Activated naive CD4-positive, alpha-beta T cell treated with anti-CD3 and anti-CD28 coated beads for 36 hours (primary cell): Measurements from ENCODE around the gene GFRA3. TPM values are rescaled to one million over a fixed set of nuclear protein-coding genes. Genes with fewer than 3 reads are reported as not detected.
A peak's percentile ranks its signal among the peaks of the same experiment; 100 is the strongest.
"Not testable (repeated sequence)": the region's sequence is repeated elsewhere in the genome, so short reads cannot be mapped to it uniquely, and the experiment has no call there.

Experiments used
- CTCF ChIA-PET: fragments of 350-600 bp; sonication (Branson Sonifier 250); formaldehyde crosslinking; loops from one replicate; lab custom pipeline; 2021; ENCODE audit warnings: antibody characterized with exemption; lab: Charles Lee
- DNase-seq: peaks from one replicate; pipeline ENCODE4 v3.0.0-alpha.2; 2020
- H3K27ac Mint-ChIP-seq: one replicate; pipeline ENCODE4 v1.8.0; 2021; ENCODE audit warnings: mild to moderate bottlenecking, mixed read lengths
- H3K27me3 Mint-ChIP-seq: one replicate; pipeline ENCODE4 v1.8.0; 2021; ENCODE audit warnings: low read depth, mixed read lengths
- H3K36me3 Mint-ChIP-seq: one replicate; pipeline ENCODE4 v1.8.0; 2021; ENCODE audit warnings: low read depth, mixed read lengths
- H3K4me1 Mint-ChIP-seq: one replicate; pipeline ENCODE4 v1.8.0; 2021; ENCODE audit warnings: low read depth, mixed read lengths
- H3K4me3 Mint-ChIP-seq: one replicate; pipeline ENCODE4 v1.8.0; 2021; ENCODE audit warnings: mild to moderate bottlenecking, moderate library complexity, mixed read lengths
- H3K9me3 Mint-ChIP-seq: one replicate; pipeline ENCODE4 v1.8.0; 2021; ENCODE audit warnings: mixed read lengths
- intact Hi-C: fragments of 100-400 bp; cut with micrococcal nuclease; formaldehyde crosslinking; loops from one replicate; pipeline ENCODE4 v1.15.1; 2023
- total RNA-seq, 2 experiments: library from RNA; stranded (reverse); gene quantifications; one replicate each; pipeline ENCODE4 v1.2.3, GENCODE V29; 2021

GFRA3 gene
- total RNA-seq, 2 experiments from 2014 or later: not detected

DNA sequence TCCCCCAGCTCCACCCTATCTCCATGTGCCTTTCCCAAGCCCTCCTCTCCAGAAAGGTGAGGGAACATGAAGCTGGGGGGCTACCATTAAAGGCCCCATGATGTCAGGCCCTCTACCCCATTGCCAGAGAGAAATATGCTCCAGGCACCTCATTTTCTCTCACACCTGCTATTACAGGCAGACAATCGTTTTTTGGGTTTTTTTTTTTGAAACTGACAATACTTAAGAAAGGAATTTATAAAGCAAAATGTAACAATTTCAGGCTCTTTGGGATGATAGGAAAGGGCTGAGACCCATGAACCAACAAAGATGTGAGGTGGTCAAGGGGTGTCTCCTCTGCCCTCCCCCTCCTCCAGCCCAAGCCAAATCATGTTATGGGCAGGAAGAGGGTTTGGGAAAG is 1.5 kb upstream of the GFRA3 start:
- H3K36me3 Mint-ChIP-seq: no peaks in the 10 kb centered on the region
- no peak for DNase-seq
- H3K4me3 Mint-ChIP-seq: no peak overlapping the region
- H3K27ac Mint-ChIP-seq: no peak overlapping the region
- intact Hi-C loops: no loop called here
- H3K4me1 Mint-ChIP-seq: peaks cover 3% of the 10 kb centered on the region
- peaks cover 18% of the 10 kb centered on the region for H3K27me3 Mint-ChIP-seq
- CTCF ChIA-PET: interaction anchor here (1.2 kb wide), 1 partner anchor 23 kb away, joined by 3 read pairs; no protein-coding TSS in a partner anchor
- H3K9me3 Mint-ChIP-seq: no peaks in the 10 kb centered on the region

DNA sequence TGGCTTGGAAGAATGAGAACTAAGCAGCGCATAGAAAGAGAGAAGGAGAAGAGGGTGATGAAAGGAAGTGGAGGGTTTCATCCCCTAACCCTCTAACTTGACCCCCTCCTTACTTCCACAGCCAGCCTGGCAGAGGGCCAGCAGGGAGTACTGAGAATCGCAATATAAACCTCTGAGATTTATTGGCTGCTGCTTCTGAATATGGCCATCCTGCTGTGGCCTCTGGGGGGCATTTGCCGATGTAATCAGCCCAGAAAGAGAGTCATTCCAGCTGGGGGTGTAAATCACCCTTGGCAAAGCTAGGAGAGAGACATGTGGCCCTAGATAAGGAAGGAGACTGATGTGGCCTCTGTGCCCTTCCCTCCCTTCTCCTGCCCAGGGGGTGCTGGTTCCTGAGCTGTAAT is 960 bp upstream of the GFRA3 start:
- peaks cover 3% of the 10 kb centered on the region for H3K4me1 Mint-ChIP-seq
- CTCF ChIA-PET: interaction anchor here (1.2 kb wide), 1 partner anchor 23 kb away, joined by 3 read pairs; no protein-coding TSS in a partner anchor
- peaks cover 18% of the 10 kb centered on the region for H3K27me3 Mint-ChIP-seq
- no peaks in the 10 kb centered on the region for H3K9me3 Mint-ChIP-seq
- DNase-seq: no peak
- H3K27ac Mint-ChIP-seq: no peak overlapping the region
- intact Hi-C loops: no loop called here
- no peak overlapping the region for H3K4me3 Mint-ChIP-seq
- no peaks in the 10 kb centered on the region for H3K36me3 Mint-ChIP-seq

DNA sequence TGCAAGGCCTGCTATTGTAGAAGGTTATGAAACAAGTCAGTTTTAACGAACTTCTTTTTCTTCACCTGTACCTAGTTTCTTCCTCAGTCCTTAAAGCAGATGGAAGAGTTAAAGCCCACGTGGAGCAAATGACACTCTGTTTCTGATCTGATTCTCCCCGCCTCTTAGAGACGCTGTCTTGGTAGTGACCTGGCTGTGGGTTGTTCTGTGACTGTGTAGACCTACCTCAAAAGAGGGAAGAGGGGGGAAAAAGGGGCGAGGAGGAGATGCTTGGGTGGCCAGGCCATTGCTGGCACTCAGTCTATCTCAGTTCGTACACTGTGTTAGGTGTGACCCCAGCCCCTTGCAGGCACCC is 610 bp downstream of the GFRA3 start:
- Mint-ChIP-seq H3K4me1 (peaks cover 3% of the 10 kb centered on the region), H3K4me3 (peak overlapping the region; percentile 36), H3K27me3 (peaks cover 20% of the 10 kb centered on the region), H3K27ac (no peak overlapping the region), H3K36me3 (no peaks in the 10 kb centered on the region), H3K9me3 (no peaks in the 10 kb centered on the region)
- intact Hi-C loops: no loop called here
- CTCF ChIA-PET: no interaction called here
- no peak for DNase-seq

DNA sequence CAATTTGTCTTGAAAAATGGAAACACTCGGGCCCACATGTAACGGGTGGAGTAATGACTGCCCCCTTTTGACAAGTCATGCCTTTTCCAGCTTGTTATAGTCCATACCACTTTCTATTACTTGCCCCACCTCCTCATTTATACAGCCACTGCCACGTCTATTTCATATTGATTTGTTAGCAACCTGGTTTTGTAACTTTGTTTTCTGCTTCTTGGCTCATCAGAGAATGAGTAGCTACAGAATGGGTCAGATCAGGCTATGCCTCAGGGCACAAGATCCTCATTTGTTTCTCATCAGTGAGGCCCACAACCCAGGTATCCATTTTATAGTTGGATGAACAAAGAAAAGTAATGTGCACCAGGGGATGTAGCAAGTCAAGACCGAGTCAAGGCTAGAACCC is 1.7 kb downstream of the GFRA3 start:
- Mint-ChIP-seq H3K9me3 (no peaks in the 10 kb centered on the region), H3K27ac (no peak overlapping the region), H3K4me3 (no peak overlapping the region), H3K27me3 (peaks cover 24% of the 10 kb centered on the region), H3K36me3 (no peaks in the 10 kb centered on the region), H3K4me1 (peaks cover 3% of the 10 kb centered on the region)
- CTCF ChIA-PET: no interaction called here
- intact Hi-C loops: no loop called here
- DNase-seq: no peak

DNA sequence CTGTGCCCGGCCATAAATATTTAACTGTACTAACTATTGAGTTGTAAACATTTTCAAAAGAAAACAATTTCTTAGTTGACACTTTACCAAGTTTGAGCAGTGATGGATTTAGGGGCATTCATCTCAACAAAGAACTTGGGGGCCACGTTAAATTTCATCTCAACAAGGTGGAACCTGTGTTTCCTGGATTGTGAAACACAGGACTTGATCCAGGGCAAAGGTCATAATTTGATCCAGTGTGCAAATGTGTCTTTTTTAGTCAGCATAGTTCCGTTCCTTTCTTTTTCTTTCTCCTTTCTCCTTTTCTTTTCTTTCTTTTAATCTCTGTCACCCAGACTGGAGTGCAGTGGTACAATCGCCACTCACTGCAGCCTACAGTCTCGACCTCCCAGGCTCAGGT is 3.1 kb downstream of the GFRA3 start:
- DNase-seq: no peak
- Mint-ChIP-seq H3K27me3 (peaks cover 24% of the 10 kb centered on the region), H3K27ac (no peak overlapping the region), H3K4me1 (peaks cover 3% of the 10 kb centered on the region), H3K4me3 (no peak overlapping the region), H3K9me3 (no peaks in the 10 kb centered on the region), H3K36me3 (no peaks in the 10 kb centered on the region)
- CTCF ChIA-PET: no interaction called here
- intact Hi-C loops: no loop called here

DNA sequence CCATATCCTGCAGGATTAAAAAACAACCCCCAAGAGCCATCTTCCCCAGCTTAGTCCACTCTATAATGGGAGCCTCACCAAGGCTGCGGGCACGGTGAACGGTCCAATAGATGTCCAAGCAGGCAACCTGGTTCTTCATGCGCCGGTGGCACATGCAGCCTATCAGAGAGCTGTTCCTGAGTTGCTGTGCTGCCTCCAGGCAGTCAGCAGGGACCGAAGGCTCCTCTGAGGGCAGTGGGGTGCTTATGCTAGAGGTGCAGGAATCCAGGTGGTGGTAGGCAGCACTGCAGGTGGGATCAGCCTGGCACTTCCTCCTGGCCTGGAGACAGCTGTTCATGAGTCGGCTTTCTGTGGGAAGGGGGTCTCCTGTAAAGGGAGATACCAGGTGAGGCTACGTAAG is 10.2 kb downstream of the GFRA3 start:
- Mint-ChIP-seq H3K9me3 (no peaks in the 10 kb centered on the region), H3K27ac (no peak overlapping the region), H3K36me3 (no peaks in the 10 kb centered on the region), H3K4me3 (no peak overlapping the region), H3K27me3 (peaks cover 9% of the 10 kb centered on the region), H3K4me1 (peaks cover 3% of the 10 kb centered on the region)
- DNase-seq: no peak
- CTCF ChIA-PET: no interaction called here
- intact Hi-C loops: no loop called here

DNA sequence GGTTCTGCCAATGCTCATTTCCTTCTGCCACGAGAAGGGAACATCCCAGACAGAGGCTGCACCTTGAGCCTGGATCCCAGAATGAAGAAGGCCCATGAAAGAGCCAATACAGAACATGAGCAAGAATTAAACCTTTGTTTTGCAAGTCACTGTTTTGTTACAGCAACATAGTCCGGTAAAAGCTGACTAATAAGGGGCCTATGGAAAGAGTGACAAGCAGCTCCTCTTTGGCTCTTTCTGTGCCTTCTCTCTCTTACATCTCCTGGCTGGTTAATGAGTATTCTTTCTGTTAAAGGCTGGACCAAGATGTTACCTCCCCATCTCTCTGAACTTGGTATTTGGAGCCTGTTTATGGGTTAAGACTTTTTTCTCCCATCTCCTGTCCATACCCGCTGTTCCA is 10.8 kb downstream of the GFRA3 start:
- no peak overlapping the region for H3K27ac Mint-ChIP-seq

DNA sequence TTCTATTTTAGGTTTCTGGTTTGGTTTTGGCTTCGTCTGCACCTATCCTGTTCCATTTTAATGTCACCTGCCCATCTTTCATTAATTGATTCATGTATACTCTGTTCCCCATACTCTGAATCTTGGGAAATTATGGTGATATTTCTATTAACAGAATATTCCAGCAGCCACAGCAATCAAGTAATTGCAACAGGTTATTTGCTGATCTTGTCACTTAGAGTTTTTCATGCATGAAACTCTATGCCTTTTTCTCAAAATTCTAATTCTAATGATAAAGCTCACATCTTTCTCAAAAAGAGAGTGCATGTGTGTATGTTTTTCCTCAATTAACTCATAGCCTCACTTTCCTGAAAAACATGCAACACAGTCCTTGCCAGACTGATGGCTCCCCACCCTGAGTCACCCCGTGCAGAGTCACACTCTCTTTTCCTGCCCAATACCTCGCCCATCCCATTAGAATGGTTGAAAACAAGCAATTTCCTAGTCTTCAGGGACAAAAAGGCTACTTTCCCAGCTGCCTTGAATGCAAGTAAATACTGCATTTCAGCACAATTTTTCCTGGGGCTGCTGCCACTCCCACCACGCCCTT is 15.6 kb downstream of the GFRA3 start:
- DNase-seq: no peak
- Mint-ChIP-seq H3K27ac (no peak overlapping the region), H3K4me3 (no peak overlapping the region), H3K27me3 (no peaks in the 10 kb centered on the region), H3K9me3 (no peaks in the 10 kb centered on the region), H3K36me3 (no peaks in the 10 kb centered on the region), H3K4me1 (peaks cover 3% of the 10 kb centered on the region)
- CTCF ChIA-PET: no interaction called here
- intact Hi-C loops: no loop called here

More for the DNA sequence above, 10.8 kb downstream of the GFRA3 start:
- intact Hi-C loops: no loop called here
- no peak overlapping the region for H3K4me3 Mint-ChIP-seq
- peaks cover 3% of the 10 kb centered on the region for H3K4me1 Mint-ChIP-seq
- DNase-seq: peak; percentile 7
- CTCF ChIA-PET: interaction anchor here (0.5 to 0.6 kb wide), 2 partner anchors 16 to 1250 kb away, joined by 4 to 5 read pairs; no protein-coding TSS in a partner anchor
- H3K27me3 Mint-ChIP-seq: peaks cover 7% of the 10 kb centered on the region
- H3K9me3 Mint-ChIP-seq: no peaks in the 10 kb centered on the region
- H3K36me3 Mint-ChIP-seq: no peaks in the 10 kb centered on the region

DNA sequence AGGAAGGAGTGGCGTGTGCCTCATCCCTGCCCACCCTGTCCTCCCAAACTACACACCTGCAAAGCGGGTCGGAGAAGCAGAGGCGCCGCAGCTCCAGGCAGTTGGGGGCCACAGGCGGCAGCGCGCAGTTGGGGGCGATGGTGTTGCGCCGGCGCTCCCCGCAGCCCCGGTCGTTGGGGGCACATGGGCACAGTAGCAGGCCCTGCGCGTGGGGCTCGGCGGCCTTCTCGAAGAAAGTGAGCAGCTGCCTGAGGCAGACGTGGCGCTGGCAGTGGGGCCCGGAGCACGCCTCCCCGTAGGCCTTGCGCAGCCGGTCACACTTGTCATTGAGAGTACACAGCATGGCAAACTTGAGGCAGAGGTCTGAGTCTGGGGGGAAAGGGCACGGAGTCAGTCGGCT is 16.8 kb downstream of the GFRA3 start:
- H3K9me3 Mint-ChIP-seq: no peaks in the 10 kb centered on the region
- no peaks in the 10 kb centered on the region for H3K36me3 Mint-ChIP-seq
- no peak overlapping the region for H3K4me3 Mint-ChIP-seq
- DNase-seq: no peak
- CTCF ChIA-PET: no interaction called here
- H3K4me1 Mint-ChIP-seq: no peaks in the 10 kb centered on the region
- intact Hi-C loops: no loop called here
- H3K27me3 Mint-ChIP-seq: no peaks in the 10 kb centered on the region
- H3K27ac Mint-ChIP-seq: no peak overlapping the region

DNA sequence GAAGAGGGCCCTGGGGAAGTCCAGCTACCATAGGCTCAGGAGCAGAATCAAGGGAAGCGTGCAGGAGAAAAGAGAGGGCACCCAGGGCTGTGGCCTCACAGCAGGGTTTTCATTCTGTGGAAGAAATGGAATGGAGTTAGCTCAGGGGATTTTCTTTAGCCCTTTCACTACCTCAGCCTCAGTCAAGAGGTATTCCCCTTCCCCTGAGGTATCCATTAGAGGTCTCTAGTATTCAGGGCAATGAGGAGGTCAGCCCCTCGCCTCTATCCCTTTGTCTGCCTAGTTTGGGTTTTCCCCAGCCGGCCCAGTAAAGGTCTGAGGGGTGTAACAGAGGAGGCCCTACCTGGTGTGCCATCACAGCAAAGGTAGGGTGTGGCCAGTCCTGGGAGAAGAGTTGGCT is 21.5 kb downstream of the GFRA3 start:
- Mint-ChIP-seq H3K27me3 (no peaks in the 10 kb centered on the region), H3K4me1 (no peaks in the 10 kb centered on the region), H3K36me3 (no peaks in the 10 kb centered on the region), H3K27ac (no peak overlapping the region), H3K9me3 (no peaks in the 10 kb centered on the region), H3K4me3 (no peak overlapping the region)
- DNase-seq: no peak
- CTCF ChIA-PET: interaction anchor here (1.1 kb wide), 1 partner anchor 23 kb away, joined by 3 read pairs; no protein-coding TSS in a partner anchor
- intact Hi-C loops: no loop called here

DNA sequence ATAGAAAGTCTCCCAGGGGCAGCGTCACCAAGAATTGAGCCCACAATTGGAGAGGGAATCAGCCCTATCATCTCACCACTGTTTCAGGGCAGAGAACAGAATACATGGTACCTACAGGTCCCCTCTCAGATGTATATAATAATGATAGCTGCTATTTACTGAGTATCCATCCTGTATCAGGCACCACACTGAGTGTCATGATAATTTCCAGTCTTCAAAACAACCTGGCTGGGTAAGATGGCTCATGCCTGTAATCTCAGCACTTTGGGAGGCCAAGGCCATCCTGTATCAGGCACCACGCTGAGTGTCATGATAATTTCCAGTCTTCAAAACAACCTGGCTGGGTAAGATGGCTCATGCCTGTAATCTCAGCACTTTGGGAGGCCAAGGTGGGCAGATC is 26.6 kb downstream of the GFRA3 start:
- H3K36me3 Mint-ChIP-seq, H3K4me1 Mint-ChIP-seq, DNase-seq, H3K4me3 Mint-ChIP-seq, intact Hi-C loops, CTCF ChIA-PET, H3K9me3 Mint-ChIP-seq, H3K27ac Mint-ChIP-seq, H3K27me3 Mint-ChIP-seq: not testable (repeated sequence)

DNA sequence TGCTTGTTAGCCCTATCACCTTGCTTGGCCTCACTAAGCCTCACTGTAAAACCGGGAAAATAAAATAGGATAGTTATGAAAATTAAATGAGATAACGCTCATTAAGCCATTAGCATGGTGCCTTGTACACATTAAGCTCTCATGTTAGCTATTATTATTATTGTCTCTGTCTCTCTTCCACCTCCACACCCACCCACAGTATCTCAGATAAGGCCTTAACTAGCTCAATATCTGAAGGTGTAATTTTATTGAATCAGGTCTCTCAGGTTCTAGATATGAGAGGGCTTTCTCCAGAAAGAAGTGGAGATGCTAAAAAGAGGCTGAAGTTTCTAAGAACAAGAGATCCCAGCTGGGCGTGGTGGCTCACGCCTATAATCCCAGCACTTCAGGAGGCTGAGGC is 27.6 kb downstream of the GFRA3 start:
- intact Hi-C loops: no loop called here
- Mint-ChIP-seq H3K9me3 (no peaks in the 10 kb centered on the region), H3K4me1 (no peaks in the 10 kb centered on the region), H3K27ac (no peak overlapping the region), H3K36me3 (no peaks in the 10 kb centered on the region), H3K4me3 (no peak overlapping the region), H3K27me3 (peaks cover 15% of the 10 kb centered on the region)
- DNase-seq: no peak
- CTCF ChIA-PET: interaction anchor here (0.7 kb wide), 1 partner anchor 257 kb away, joined by 3 read pairs; no protein-coding TSS in a partner anchor

DNA sequence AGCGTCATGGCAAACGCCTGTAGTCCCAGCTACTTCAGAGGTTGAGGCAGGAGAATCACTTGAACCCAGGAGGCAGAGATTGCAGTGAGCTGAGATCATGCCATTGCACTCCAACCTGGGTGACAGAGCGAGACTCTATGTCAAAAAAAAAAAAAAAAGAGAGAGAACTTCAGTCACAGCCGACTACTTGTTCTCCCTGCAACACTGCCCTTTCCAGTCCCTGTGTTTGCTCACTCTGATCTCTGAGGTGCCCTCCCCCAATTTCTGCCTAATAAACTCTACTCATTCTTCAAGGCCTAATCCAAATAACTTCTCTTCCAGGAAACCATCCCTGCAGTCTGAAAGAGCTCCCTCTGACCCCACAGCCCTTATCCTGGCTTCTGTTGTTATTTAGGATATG is 28.1 kb downstream of the GFRA3 start:
- Mint-ChIP-seq H3K4me1 (peaks cover 3% of the 10 kb centered on the region), H3K27ac (no peak overlapping the region), H3K36me3 (no peaks in the 10 kb centered on the region), H3K27me3 (peaks cover 18% of the 10 kb centered on the region), H3K9me3 (no peaks in the 10 kb centered on the region), H3K4me3 (no peak overlapping the region)
- no peak for DNase-seq
- intact Hi-C loops: no loop called here
- CTCF ChIA-PET: interaction anchor here (0.7 kb wide), 3 partner anchors 209 to 1609 kb away, joined by 3 read pairs; no protein-coding TSS in a partner anchor
